GM21619 (cell line): ENCODE data around the gene ZSWIM6.

Source experiments
- ATAC-seq: cut with Tn5 transposase; IDR thresholded peaks from one replicate; pipeline ENCODE4 v1.9.1; 2021; ENCODE audit not compliant: unreplicated experiment

ZSWIM6 gene

GRCh38 chr5:61357745-61358144, 25.7 kb downstream of the ZSWIM6 start:
- no peak for ATAC-seq

DNA sequence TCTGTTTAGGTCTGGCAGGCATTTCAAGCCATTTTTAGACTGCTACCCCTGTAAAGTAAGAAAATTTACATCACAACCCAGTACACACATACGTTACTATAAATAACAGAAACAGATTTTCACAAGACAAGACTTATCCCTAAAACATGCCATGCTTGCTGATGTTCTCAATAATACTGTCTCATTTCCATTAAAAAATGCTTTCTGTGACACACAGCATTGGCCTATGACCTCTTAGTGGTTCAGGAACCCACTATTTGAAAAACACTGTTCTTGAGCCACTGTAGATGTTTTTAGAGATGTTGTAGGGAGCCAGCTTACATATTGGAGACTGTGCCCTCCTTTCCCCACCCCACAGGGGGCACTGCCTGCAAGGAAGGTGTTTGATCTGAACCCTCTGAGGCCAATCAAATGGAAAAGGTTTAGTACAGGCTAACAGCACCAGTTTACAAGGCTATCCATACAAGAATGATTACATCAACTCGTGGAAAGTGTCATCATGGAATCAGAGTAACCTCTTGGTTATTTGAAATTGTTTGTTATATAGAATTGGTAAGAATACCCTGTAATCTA, 30.8 kb downstream of the ZSWIM6 start:
- ATAC-seq: no peak

GRCh38 chr5:61363401-61364114, 31.5 kb downstream of the ZSWIM6 start:
- ATAC-seq: no peak

DNA sequence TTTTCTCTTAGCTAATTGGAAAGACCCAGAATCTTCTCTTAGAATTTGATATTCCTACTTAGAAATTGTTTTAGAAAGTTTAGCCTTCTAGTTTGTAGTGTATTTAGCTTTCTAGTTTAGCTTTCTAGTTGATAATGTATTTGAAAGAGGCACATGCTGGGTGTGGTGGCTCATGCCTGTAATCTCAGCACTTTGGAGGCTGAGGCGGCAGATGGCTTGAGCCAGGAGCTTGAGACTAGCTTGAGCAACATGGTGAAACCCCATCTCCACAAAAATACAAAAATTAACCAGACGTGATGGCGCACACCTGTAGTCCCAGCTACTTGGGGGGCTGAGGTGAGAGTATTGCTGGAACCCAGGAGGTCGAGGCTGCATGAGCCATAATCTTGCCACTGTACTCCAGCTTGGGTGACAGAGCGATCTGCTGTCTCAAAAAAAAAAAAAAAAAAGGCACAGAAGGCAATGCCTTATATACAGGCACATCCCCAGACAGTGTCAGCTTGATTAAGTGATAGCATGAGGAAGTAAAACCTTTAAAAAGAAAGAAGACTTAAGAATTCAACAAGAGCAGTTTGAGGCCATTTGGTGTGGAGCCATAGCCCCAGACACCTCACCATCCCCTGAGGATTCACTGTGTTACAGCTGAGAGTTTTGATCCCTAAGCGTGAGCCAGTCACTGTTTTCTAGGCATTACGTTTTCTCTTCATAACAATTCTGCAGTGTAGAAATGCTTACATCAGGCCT, 34.6 kb downstream of the ZSWIM6 start:
- no peak for ATAC-seq

DNA sequence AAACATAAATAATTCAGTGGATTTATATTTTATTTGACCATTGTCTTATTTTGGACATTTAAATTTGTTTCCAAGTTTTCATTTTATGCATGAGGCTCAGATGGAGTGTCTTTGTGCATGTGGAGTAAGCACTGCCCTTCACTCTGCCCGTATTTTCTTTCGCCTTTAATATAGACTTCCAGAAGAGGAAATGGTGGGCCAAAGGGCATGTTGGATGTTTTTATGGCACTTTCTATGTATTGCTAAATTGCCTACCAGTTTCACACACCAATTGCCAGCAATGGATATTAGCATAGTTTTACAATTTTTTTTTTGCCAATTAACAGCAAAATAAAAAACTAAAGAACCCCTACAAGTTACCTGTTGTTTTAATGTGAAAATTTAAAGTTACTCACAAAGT, 38.4 kb downstream of the ZSWIM6 start:
- no peak for ATAC-seq

GRCh38 chr5:61371474-61371873, 39.4 kb downstream of the ZSWIM6 start:
- ATAC-seq: no peak

DNA sequence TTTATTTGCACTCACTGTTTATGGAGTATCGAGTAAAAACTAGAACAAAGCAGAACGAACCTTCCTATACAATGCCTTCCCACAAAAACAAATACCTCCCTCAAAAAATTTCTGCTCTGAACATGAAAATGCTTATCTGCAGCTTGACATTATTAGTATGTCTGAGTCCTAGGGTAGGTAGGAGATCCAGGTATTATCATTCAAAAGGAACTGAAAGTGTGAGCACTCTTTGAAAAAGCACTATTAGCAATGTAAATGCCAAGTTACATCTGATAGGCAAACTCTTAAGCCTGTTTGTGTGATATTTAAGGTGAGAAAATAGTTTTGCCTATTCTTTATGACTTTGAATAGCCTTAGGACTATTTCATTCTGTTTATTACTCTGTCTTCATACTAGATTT, 47.6 kb downstream of the ZSWIM6 start:
- no peak for ATAC-seq

DNA sequence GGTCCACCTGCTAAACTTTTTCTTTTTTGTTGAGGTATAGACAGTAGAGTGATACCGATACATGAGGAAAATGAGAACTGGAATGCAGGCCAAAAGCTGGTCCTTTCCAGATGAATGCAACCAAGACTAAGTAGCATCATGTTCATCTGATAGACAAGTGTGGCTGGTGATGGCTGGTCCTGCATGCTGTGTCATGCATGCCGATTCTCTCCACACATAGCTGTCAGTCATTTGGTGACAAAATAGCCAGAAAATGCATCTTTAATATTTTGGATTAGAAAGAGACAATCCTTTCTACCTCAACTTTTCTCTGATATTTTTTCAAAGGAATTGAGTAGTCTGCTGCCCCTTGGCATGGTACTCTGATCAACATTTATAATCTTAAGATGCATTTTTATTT, 49.9 kb downstream of the ZSWIM6 start:
- no peak for ATAC-seq

DNA sequence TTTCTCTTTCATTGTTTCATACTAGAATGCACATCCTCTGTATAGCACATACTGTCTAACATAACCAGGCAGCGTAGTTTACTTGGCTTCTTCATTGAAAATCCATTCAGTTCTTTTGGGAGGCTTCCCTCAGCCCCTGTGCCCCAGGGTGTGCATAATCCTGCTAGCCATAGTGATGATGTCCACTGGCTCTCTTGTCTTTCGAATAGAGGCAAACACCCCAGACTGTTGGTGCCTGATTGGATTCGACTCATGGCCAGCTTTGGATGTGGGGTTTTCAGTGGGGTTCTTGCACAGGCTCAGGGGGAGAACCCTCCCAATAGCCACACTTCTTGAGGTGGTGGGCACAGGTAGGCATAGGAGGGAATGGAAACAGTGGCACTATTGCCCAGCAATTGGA, 53.6 kb downstream of the ZSWIM6 start:
- ATAC-seq: no peak

DNA sequence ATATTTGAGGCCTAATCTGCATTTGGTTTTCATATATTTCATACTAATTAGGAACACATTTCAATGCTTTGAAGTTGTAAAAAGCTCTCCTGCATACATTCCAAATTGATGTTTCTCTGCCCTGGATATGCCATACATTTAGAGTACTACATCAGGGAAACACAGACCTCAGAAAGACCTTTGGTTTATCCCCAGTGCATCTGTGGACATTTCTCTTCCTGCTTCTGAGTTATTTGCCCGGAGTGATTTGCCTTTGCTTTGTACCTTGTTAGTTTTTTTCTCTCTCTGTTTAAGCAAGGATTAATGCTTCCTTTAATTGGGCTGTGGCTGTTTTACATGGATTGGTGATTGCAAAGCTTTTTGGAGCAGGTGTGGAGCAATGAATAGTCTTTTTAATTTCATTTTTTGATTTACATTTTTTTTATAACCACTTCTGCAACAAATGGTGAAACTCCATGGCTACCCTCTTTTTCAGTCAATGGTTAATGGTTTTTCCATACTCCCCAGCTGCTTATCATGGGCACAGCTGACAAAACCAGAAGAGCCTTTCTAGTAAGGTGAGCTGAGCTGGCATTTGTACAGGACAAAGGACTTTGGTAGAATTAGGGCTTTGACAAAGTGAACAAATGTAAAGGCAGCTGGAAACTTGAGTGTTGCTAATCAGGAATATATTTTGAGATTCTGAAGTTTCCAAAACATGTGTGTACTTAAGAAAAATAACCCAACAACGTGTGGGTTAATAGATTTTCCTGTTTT, 54.2 kb downstream of the ZSWIM6 start:
- no peak for ATAC-seq

DNA sequence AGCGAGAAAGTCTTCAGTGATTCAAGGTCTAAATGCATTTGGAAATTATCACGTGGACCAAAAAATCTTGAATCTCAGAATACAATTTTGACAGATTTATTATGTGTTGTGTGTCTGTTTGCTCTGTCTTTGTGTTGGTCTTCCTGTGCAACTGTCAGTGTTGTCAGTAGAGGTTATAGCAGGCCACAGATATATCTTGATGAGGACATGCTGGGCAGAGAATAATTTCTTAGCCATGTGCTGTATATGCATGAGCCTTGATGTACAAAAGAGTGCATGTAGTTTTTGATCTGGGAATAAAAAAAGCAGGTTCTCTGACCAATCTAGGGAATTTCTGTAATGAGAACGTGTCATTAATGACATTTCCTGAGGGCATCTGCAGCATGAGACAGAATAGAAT, 57.6 kb downstream of the ZSWIM6 start:
- no peak for ATAC-seq

DNA sequence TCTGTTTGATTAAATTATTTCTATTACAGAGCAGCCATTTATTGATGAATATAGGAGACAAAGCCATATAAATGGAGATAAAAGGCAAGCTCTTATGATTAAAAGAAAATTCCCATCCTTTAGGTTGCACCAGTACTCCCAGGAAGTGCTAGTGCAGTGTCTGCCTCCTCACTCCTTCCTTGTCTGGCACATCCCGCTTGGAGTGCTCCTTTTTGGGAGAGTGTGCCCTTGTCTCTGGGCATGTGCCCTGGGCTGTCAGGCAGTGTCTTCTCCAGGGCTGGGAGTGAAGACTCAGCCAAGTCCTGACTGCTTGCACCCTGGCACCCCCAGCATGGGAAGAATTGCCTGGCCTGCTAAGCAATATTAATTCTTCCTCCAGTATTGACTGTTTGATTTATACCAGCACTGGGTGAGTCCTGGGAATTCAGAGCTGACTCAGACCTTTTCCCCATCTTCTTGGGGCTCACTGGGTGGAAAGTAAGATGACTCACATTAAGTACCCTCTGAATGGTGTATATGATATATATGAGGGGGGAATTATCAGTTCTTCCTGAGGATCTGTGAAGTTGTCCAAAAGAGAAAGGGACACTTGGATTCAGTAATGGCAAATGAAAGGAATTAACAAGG, 62.1 kb downstream of the ZSWIM6 start:
- ATAC-seq: no peak

DNA sequence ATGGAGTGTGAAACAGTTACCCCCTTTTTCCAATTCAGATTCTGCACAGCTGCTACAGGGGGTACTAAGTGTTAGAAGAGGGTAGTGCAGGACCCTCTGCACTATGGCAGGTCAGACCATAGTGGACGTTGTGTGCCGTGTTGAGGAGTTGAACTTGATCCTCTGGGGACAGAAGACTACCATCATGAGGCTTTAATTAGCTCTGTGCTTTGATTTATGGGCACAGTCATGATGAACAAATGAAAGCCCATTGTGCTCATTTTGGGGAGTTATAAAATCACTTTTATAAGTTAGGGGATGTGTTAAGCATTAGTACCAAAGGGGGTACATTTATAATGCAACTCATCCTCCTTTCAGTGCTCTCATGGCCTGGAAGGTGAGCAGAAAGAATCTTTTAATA, 62.7 kb downstream of the ZSWIM6 start:
- no peak for ATAC-seq

GRCh38 chr5:61397238-61397637, 65.2 kb downstream of the ZSWIM6 start:
- no peak for ATAC-seq

GRCh38 chr5:61397937-61398336, 65.9 kb downstream of the ZSWIM6 start:
- ATAC-seq: no peak

DNA sequence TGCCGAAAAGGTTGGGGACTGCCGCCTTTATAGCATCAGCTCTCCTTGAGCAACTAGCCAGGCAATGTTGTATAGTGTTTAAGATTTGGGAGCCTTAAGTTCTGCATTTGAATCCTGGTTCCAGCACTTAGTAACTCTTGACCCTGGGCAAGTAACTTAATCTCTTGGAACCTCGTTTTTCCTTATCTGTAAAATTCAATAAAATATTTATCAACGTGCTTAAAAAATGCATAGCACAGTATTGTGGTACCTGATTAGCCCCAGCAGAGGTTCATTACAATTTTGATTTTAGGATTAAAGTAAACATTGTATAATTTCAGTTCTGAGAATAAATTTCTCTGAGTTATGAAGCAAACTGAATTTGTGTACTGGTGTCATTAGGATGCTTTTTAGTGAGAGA, 66.4 kb downstream of the ZSWIM6 start:
- ATAC-seq: no peak

DNA sequence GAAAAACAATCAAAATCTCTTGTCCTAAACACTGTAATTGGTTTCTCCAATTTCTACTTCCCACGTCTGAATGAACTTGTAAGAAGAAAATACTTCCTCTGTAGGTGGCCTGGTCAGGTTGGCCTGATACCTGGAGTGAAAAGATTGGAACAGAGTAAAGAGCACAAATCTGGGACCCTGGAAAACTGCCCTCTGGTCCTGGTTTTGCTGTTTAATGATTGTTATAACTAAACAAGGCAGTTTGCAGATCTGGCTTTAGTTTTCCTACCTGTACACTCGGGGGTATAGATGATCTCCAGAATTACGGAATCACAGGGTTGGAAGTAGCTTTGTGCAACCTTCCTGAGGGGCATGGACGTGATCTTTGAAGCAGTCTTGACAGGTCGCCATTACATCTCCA, 67.6 kb downstream of the ZSWIM6 start:
- ATAC-seq: no peak

GRCh38 chr5:61401726-61402125, 69.7 kb downstream of the ZSWIM6 start:
- no peak for ATAC-seq

- no peak for ATAC-seq
Measured at GRCh38 chr5:61402244-61402823, 70.3 kb downstream of the ZSWIM6 start.

DNA sequence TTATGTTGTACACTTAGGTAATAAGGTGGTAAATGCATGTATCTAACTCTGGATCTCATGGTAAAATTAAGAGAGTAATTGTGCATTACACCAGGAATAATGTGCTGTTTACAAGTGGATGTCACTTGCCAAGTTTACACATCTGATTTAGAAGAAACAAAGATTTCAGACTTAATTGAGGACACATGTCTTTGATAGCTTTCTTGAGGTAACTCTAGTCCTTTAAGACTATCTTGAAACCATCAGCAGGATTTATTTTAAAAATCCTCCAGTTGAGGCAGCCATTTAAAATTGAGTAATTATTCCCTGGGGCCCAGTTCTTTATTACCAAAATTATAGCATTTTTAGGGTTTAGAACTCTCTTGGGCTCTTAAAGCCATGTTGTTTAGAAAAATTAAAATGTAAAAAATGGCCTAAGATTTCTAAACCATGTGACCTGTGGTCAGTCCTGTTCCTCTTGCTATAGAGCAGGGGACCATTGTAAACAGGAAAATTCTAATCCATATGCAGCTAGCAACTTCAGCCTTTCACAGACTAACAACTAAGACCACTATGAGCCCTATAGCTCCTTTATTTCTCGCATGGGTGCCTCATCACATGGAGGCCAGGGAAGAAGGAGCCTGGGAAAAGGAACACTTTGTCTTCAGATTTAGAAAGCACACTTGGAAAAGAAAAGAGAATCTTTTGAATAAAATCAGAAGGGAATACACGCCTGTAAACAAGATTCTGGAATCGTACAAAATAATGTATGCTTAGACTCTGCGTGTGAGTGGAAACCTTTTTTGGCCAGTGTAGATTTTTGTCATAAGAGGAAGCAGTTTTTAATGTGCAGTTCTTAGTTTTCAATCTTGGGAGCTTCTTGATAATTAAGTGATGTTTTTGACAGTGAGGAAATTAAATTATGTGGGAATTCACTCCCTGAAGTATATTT, 71.2 kb downstream of the ZSWIM6 start:
- no peak for ATAC-seq
